ENCODE measurements around the gene RSPO4. TPM values are rescaled to one million over a fixed set of nuclear protein-coding genes. Genes with fewer than 3 reads are reported as not detected.

The RSPO4 gene
- total RNA-seq, 1 donor from 2014 or later = 1.2 TPM

GRCh38 chr20:1010659-1011058, 8.5 kb upstream of the RSPO4 start:
- DNase-seq (ENCODE audit: low read depth) = no peak
- no peak overlapping the region for H3K4me3 ChIP-seq (ENCODE audit: low read depth, low read length)
- TF ChIP-seq CTCF (conservative IDR thresholded peaks at IDR 0.05; ENCODE audit: low read depth, low read length) = no peak

- no peak for TF ChIP-seq CTCF (conservative IDR thresholded peaks at IDR 0.05; ENCODE audit: low read depth, low read length)
- no peak overlapping the region for H3K4me3 ChIP-seq (ENCODE audit: low read depth, low read length)
- DNase-seq (ENCODE audit: low read depth) = no peak
Observed at GRCh38 chr20:1005452-1006027, 3.4 kb upstream of the RSPO4 start.

GRCh38 chr20:1003920-1004697, 2.0 kb upstream of the RSPO4 start:
- H3K4me3 ChIP-seq (ENCODE audit: low read depth, low read length) = no peak overlapping the region
- no peak for DNase-seq (ENCODE audit: low read depth)
- TF ChIP-seq CTCF (conservative IDR thresholded peaks at IDR 0.05; ENCODE audit: low read depth, low read length) = no peak

- no peak for DNase-seq (ENCODE audit: low read depth)
- no peak for TF ChIP-seq CTCF (conservative IDR thresholded peaks at IDR 0.05; ENCODE audit: low read depth, low read length)
- H3K4me3 ChIP-seq (ENCODE audit: low read depth, low read length) = no peak overlapping the region
Observed at GRCh38 chr20:1002682-1003561, 811 bp upstream of the RSPO4 start.

GRCh38 chr20:1001116-1001515, 995 bp downstream of the RSPO4 start:
- H3K4me3 ChIP-seq (ENCODE audit: low read depth, low read length) = no peak overlapping the region
- TF ChIP-seq CTCF (conservative IDR thresholded peaks at IDR 0.05; ENCODE audit: low read depth, low read length) = no peak
- DNase-seq (ENCODE audit: low read depth) = no peak

GRCh38 chr20:998231-998830, 3.8 kb downstream of the RSPO4 start:
- TF ChIP-seq CTCF (conservative IDR thresholded peaks at IDR 0.05; ENCODE audit: low read depth, low read length) = no peak
- H3K4me3 ChIP-seq (ENCODE audit: low read depth, low read length) = no peak overlapping the region
- DNase-seq (ENCODE audit: low read depth) = no peak

Measured in epithelial cell of proximal tubule (primary cell).